PC-9 (cell line): ENCODE measurements around the gene RAB11FIP2. TPM values are rescaled to one million over a fixed set of nuclear protein-coding genes. Genes with fewer than 3 reads are reported as not detected.
"Not testable (repeated sequence)": the region's sequence is repeated elsewhere in the genome, so short reads cannot be mapped to it uniquely, and the experiment has no call there.

Experiments
- BruUV-seq: library from RNA; stranded (reverse); fragments of 400-500 nt; replicated peaks from 2 replicates; lab custom pipeline; 2021; lab: Mats Ljungman, UMichigan
- CTCF ChIA-PET: fragments of 300-600 bp; sonication (Branson Sonifier 250); formaldehyde crosslinking; loops from one replicate; lab custom pipeline; 2022; ENCODE audit warnings: antibody characterized with exemption; lab: Charles Lee
- POLR2A ChIA-PET: fragments of 300-600 bp; sonication (Branson Sonifier 250); formaldehyde crosslinking; loops from one replicate; lab custom pipeline; 2022; ENCODE audit warnings: antibody characterized with exemption; ENCODE audit not compliant: unreplicated experiment; lab: Charles Lee
- DNase-seq, 2 experiments: peaks; one replicate each; pipeline versions ENCODE4 v3.0.0 to v3.0.0-alpha.2; 2015 to 2022; ENCODE audit warnings: mixed read lengths in 1 of 2
- H2AFZ ChIP-seq: fragments of 200-600 bp; sonication (generic); 2 replicates; pipeline ENCODE4 v1.8.1; 2017; ENCODE audit warnings: antibody characterized with exemption
- H3F3A ChIP-seq: fragments of 200-600 bp; sonication (generic); 2 replicates; pipeline ENCODE4 v1.8.1; 2017; ENCODE audit warnings: antibody characterized with exemption, mild to moderate bottlenecking, low read depth; ENCODE audit not compliant: insufficient read depth
- H3K27ac ChIP-seq: fragments of 200-600 bp; sonication (generic); 2 replicates; pipeline ENCODE4 v1.6.1; 2016; ENCODE audit warnings: mixed run types
- H3K27me3 ChIP-seq: fragments of 200-600 bp; sonication (generic); 2 replicates; pipeline ENCODE4 v1.6.1; 2016; ENCODE audit warnings: low read depth, mixed run types; ENCODE audit not compliant: insufficient read depth
- H3K36me3 ChIP-seq: fragments of 200-600 bp; sonication (generic); 2 replicates; pipeline ENCODE4 v1.6.1; 2016; ENCODE audit warnings: low read depth, mixed run types
- H3K4me1 ChIP-seq: fragments of 200-600 bp; sonication (generic); replicated peaks from 2 replicates; pipeline ENCODE4 v1.6.1; 2016; ENCODE audit warnings: mixed run types; ENCODE audit not compliant: insufficient read depth
- H3K4me2 ChIP-seq: fragments of 200-600 bp; sonication (generic); 2 replicates; pipeline ENCODE4 v1.6.1; 2017; ENCODE audit warnings: mixed run types
- H3K4me3 ChIP-seq: fragments of 200-600 bp; sonication (generic); 2 replicates; pipeline ENCODE4 v1.6.1; 2016; ENCODE audit warnings: mixed run types
- H3K79me2 ChIP-seq: fragments of 200-600 bp; sonication (generic); 2 replicates; pipeline ENCODE4 v1.6.1; 2017; ENCODE audit warnings: low read depth, mixed run types
- H3K9me2 ChIP-seq: fragments of 200-600 bp; sonication (generic); 2 replicates; pipeline ENCODE4 v1.8.1; 2017; ENCODE audit warnings: mild to moderate bottlenecking; ENCODE audit not compliant: insufficient read depth
- H3K9me3 ChIP-seq: fragments of 200-600 bp; sonication (generic); 2 replicates; pipeline ENCODE4 v1.8.1; 2016; ENCODE audit warnings: low read depth; ENCODE audit not compliant: insufficient read depth
- H4K20me1 ChIP-seq: fragments of 200-600 bp; sonication (generic); 2 replicates; pipeline ENCODE4 v1.8.1; 2017; ENCODE audit not compliant: insufficient read depth
- EZH2 ChIP-seq: fragments of 200-600 bp; sonication (generic); IDR thresholded peaks from 2 replicates; pipeline ENCODE4 v1.8.0; 2017; ENCODE audit warnings: antibody characterized with exemption, low read depth
- intact Hi-C: fragments of 100-400 bp; cut with micrococcal nuclease; formaldehyde crosslinking; loops from one replicate; pipeline ENCODE4 v1.10.0; 2022; ENCODE audit not compliant: unreplicated experiment
- total RNA-seq: library from RNA; stranded (reverse); gene quantifications from 2 replicates; pipeline ENCODE4 v1.2.3, GENCODE V29; 2021
- TF ChIP-seq, protein P1 (sequence below): fragments of 200-600 bp; sonication (generic); conservative IDR thresholded peaks from 2 replicates; pipeline ENCODE4 v1.6.1; 2017; ENCODE audit warnings: mixed run types, antibody characterized with exemption, mild to moderate bottlenecking, moderate library complexity

RAB11FIP2 gene
- total RNA-seq, 1 experiment from 2014 or later, result 6.0 TPM

DNA sequence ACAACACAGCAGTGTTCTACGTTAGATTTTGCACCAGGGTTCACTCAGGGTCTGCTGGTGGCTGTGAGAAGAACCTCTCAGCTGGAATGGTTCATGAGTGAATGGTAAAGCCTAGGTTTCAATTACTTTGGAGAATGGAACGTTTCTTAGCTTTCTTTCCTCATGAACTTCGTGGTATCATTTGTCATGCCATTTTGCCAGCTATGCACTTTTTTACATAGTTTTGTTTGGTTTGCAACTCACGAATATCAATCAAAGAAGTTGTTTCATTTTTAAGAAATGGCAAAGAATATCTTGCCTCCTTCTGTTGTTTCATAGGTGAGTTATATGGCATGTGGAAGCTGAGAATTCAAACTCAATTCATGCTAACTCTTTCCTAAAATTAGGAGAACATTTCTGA, 34.1 kb upstream of the RAB11FIP2 start:
- TF ChIP-seq, protein P1, sequence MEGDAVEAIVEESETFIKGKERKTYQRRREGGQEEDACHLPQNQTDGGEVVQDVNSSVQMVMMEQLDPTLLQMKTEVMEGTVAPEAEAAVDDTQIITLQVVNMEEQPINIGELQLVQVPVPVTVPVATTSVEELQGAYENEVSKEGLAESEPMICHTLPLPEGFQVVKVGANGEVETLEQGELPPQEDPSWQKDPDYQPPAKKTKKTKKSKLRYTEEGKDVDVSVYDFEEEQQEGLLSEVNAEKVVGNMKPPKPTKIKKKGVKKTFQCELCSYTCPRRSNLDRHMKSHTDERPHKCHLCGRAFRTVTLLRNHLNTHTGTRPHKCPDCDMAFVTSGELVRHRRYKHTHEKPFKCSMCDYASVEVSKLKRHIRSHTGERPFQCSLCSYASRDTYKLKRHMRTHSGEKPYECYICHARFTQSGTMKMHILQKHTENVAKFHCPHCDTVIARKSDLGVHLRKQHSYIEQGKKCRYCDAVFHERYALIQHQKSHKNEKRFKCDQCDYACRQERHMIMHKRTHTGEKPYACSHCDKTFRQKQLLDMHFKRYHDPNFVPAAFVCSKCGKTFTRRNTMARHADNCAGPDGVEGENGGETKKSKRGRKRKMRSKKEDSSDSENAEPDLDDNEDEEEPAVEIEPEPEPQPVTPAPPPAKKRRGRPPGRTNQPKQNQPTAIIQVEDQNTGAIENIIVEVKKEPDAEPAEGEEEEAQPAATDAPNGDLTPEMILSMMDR, result no peak
- TF ChIP-seq EZH2, result no peak
- no peaks in the 10 kb centered on the region for H3K79me2 ChIP-seq
- H3K9me2 ChIP-seq, result no peaks in the 10 kb centered on the region
- H2AFZ ChIP-seq, result no peak overlapping the region
- H3K27me3 ChIP-seq, result no peaks in the 10 kb centered on the region
- no peak overlapping the region for H3K4me2 ChIP-seq
- no peaks in the 10 kb centered on the region for H3K36me3 ChIP-seq
- H4K20me1 ChIP-seq, result no peaks in the 10 kb centered on the region
- intact Hi-C loops, result no loop called here
- CTCF ChIA-PET, result no interaction called here
- DNase-seq, result no peak
- no peak overlapping the region for H3K27ac ChIP-seq
- H3K4me1 ChIP-seq, result no peaks in the 10 kb centered on the region
- no peaks in the 10 kb centered on the region for H3K9me3 ChIP-seq
- no peaks in the 10 kb centered on the region for H3F3A ChIP-seq
- no peak overlapping the region for H3K4me3 ChIP-seq
- no TSS peak for BruUV-seq
- POLR2A ChIA-PET, result no interaction called here

DNA sequence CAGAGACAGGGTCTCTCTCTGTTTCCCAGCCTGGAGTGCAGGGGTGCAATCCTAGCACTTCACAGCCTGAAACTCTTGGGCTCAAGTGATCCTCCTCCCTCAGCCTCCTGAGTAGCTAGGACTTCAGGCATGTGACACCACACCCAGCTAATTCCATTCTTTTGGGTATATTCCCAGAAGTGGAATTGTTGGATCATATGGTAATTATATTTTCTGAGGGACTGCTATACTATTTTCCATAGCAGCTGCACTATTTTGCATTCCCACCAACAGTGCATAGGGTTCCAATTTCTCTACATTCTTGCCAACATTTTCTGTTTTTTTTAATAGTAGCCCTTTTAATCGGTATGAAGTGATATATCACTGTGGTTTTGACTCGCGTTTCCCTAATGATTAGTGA, 30.0 kb upstream of the RAB11FIP2 start:
- no TSS peak for BruUV-seq
- POLR2A ChIA-PET, result no interaction called here
- Histone ChIP-seq H4K20me1 (no peaks in the 10 kb centered on the region), H2AFZ (no peak overlapping the region), H3K27me3 (no peaks in the 10 kb centered on the region), H3K27ac (no peak overlapping the region), H3K9me3 (no peaks in the 10 kb centered on the region), H3F3A (no peaks in the 10 kb centered on the region), H3K36me3 (no peaks in the 10 kb centered on the region), H3K4me2 (no peak overlapping the region), H3K4me1 (no peaks in the 10 kb centered on the region), H3K9me2 (no peaks in the 10 kb centered on the region), H3K4me3 (no peak overlapping the region), H3K79me2 (no peaks in the 10 kb centered on the region)
- intact Hi-C loops, result no loop called here
- CTCF ChIA-PET, result no interaction called here
- no peak for DNase-seq
- TF ChIP-seq, protein P1, result no peak
- no peak for TF ChIP-seq EZH2

DNA sequence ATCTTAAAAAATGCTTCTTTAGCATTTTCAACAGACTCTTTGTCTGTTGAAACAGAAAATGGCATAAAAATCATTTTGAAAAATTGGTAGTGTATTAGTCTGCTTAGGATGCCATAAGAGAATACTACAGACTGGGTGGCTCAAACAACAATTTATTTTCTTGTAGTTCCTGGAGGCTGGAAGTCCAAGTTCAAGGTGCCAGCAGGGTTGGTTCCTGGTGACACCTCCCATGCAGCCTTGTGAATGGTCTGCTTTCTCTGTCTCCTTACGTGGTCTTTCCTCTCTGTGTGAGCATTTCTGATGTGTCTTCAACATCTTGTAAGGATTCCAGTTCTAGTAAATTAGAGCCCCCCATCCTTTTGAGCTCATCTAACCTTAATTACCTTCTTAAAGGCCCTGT, 26.1 kb upstream of the RAB11FIP2 start:
- no peak for DNase-seq
- Histone ChIP-seq H3K9me3 (no peaks in the 10 kb centered on the region), H3K36me3 (no peaks in the 10 kb centered on the region), H3K9me2 (no peaks in the 10 kb centered on the region), H3K79me2 (no peaks in the 10 kb centered on the region), H2AFZ (no peak overlapping the region), H3K27me3 (no peaks in the 10 kb centered on the region), H3K4me1 (no peaks in the 10 kb centered on the region), H3F3A (no peaks in the 10 kb centered on the region), H3K4me2 (no peak overlapping the region), H3K4me3 (no peak overlapping the region), H4K20me1 (no peaks in the 10 kb centered on the region), H3K27ac (no peak overlapping the region)
- TF ChIP-seq, protein P1, result no peak
- no peak for TF ChIP-seq EZH2
- POLR2A ChIA-PET, result no interaction called here
- BruUV-seq, result no TSS peak
- CTCF ChIA-PET, result no interaction called here
- intact Hi-C loops, result no loop called here

DNA sequence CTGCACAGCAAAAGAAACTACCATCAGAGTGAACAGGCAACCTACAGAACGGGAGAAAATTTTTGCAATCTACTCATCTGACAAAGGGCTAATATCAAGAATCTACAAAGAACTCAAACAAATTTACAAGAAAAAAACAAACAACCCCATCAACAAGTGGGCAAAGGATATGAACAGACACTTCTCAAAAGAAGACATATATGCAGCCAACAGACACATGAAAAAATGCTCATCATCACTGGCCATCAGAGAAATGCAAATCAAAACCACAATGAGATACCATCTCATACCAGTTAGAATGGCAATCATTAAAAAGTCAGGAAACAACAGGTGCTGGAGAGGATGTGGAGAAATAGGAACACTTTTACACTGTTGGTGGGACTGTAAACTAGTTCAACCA, 20.6 kb upstream of the RAB11FIP2 start:
- H2AFZ ChIP-seq, H3K4me3 ChIP-seq, DNase-seq, H3F3A ChIP-seq, H3K9me2 ChIP-seq, intact Hi-C loops, H3K9me3 ChIP-seq, CTCF ChIA-PET, H3K36me3 ChIP-seq, H3K27me3 ChIP-seq, H3K27ac ChIP-seq, H3K4me2 ChIP-seq, H4K20me1 ChIP-seq, BruUV-seq, POLR2A ChIA-PET, H3K79me2 ChIP-seq, H3K4me1 ChIP-seq: not testable (repeated sequence)
